ENCODE results near the gene CCND2.

The CCND2 gene

GRCh38 chr12:4278329-4279197 is 5.0 kb downstream of the CCND2 start:
- no peak for TF ChIP-seq CTCF (IDR thresholded peaks at IDR 0.05; ENCODE audit: extremely low read depth, missing control alignments)
- DNase-seq (ENCODE audit: low spot score), result no peak

DNA sequence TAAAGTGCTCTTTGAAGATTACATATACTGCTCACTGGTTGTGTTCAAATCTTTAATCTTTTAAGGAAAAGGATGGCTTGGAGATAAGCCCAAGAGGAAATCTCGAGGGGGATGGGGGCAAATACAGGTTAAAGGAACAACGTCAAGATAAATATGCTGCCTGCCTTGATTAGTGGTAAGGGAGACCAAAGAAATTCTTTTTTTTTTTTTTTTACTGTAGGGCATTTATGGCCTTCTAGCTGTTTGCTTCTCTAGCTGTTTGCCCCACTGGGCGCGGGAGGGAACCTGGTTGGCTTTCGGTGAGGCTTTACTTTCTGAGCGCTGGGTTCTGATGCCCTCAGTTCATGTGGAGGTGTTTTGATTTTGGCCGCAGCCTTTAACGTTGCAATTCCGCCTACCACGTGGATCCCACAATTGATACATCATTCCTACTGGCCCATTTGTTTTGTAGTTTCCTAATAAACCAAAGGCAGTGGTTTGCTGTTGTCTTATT is 5.7 kb downstream of the CCND2 start:
- TF ChIP-seq CTCF (IDR thresholded peaks at IDR 0.05; ENCODE audit: extremely low read depth, missing control alignments), result no peak
- DNase-seq (ENCODE audit: low spot score), result no peak

GRCh38 chr12:4280351-4281163 is 7.0 kb downstream of the CCND2 start:
- TF ChIP-seq CTCF (IDR thresholded peaks at IDR 0.05; ENCODE audit: extremely low read depth, missing control alignments), result no peak
- DNase-seq (ENCODE audit: low spot score), result no peak

DNA sequence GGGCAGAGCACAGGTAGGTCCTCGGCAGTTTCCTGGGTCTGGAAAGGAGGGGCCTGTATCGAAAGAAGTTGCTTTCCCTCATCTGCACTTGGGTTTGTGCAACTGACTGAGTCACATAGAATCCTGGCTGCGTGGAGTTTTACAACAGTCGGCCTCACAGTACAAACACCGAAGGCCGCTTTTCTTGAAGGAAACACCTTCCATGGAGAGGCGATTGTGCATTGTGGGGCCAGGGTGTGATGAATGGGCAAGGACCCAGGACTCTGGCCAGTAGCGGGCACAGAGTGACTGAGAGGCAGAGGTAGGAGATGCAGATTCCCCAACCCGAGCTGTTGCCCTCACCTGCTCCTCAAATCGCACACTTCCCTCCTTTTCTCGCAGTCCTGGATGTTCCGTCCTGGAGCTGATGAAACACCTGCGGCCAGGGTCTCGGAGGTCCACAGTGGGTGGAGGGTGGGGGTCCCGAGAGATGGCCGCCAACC is 7.7 kb downstream of the CCND2 start:
- TF ChIP-seq CTCF (IDR thresholded peaks at IDR 0.05; ENCODE audit: extremely low read depth, missing control alignments), result no peak

GRCh38 chr12:4282103-4282891 is 8.7 kb downstream of the CCND2 start:
- DNase-seq (ENCODE audit: low spot score), result no peak
- no peak for TF ChIP-seq CTCF (IDR thresholded peaks at IDR 0.05; ENCODE audit: extremely low read depth, missing control alignments)

More for the DNA sequence above, 7.7 kb downstream of the CCND2 start:
- no peak for DNase-seq (ENCODE audit: low spot score)

DNA sequence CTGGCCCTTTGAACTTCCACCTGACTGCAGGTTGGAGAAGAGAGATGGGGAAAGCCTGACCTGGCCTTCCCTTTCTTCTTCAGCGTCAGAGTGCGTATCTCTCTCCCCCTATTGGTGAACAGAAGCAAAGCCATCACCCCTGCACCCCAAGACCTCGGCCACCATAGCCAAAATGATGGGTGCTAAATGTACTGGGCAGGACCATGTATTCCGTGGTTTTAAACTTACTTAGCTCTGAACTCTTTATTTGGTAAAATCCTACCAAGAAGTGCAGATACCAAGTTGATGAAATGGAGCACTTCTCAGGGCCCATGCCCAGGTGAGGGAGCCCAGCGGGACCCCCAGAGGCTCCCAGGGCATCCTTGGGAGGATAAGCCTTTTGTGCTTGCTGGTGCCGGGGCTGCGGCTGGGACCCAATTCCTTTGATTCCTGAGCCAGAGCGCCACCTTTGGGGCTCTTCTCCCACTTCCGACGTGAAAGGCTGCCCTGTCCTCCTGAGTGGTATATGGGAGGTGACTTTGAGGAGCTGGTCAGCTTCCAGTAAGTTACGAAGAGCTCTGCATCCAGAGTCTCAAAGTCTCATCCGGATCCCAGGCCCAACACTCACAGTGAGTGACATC is 9.4 kb downstream of the CCND2 start:
- TF ChIP-seq CTCF (IDR thresholded peaks at IDR 0.05; ENCODE audit: extremely low read depth, missing control alignments), result peak; percentile 6
- no peak for DNase-seq (ENCODE audit: low spot score)

Measured in GM20000 (cell line).